ENCODE results near the gene PNISR.

DNA sequence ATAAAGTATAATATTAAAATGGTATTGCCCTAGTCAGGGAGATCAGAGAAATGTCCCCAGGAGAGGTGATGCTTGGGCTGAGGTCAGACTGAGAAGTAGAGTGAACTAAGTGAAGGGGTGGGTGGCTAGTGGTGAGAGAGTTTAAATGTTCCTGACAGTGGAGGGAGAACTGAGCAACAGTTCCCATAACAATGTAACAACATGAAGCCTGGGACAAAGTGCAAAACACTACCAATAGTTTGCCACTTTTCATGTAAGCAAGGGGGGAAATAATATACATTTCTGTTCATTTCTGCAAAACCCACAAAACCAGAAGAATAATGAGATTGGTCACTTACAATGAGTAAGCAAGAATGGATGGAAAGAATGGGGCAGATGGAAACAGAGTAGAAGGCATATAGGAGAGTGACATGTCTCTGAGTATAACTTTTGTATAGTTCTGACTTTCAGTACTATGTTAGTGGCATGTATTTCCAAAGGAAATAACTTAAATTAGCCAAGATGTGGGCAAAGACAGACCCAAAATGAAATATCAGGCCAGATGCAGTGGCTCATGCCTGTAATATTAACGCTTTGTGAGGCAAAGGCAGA lies 62.3 kb downstream of the PNISR start:
- TF ChIP-seq CTCF (IDR thresholded peaks at IDR 0.05) (no peak), ZFX (IDR thresholded peaks at IDR 0.05; ENCODE audit: borderline replicate concordance) (no peak)

All from 22Rv1 (cell line).